Adrenal gland (tissue), 12 donors: ENCODE data around the gene PLK4. TPM values are rescaled to one million over a fixed set of nuclear protein-coding genes. Genes with fewer than 3 reads are reported as not detected.
"Not testable (repeated sequence)": the region's sequence is repeated elsewhere in the genome, so short reads cannot be mapped to it uniquely, and the experiment has no call there.

Experiments used
- DNase-seq, 7 donors: peaks; one replicate each; pipeline ENCODE4 v3.0.0-alpha.2; 2019 to 2020
- H3K27ac ChIP-seq, 5 donors: fragments of 200-600 bp; sonication (generic) in 4 of 5; 1 replicate in 3 of 5; 2 replicates in 2 of 5; pipeline versions ENCODE4 v1.5.1 to v1.8.0; 2016 to 2020; ENCODE audit warnings: mild to moderate bottlenecking in 1 of 5
- H3K27me3 ChIP-seq: fragments of 200-600 bp; 2 replicates; pipeline ENCODE4 v1.8.0; 2021
- H3K36me3 ChIP-seq, 2 donors: fragments of 200-600 bp; replicated peaks in 1 of 2; 1 replicate in 1 of 2; 2 replicates in 1 of 2; pipeline versions ENCODE4 v1.5.1 to v1.8.0; 2018 to 2022
- H3K4me1 ChIP-seq, 2 donors: fragments of 200-600 bp; replicated peaks in 1 of 2; 1 replicate in 1 of 2; 2 replicates in 1 of 2; pipeline versions ENCODE4 v1.5.1 to v1.8.0; 2018 to 2021
- H3K4me3 ChIP-seq, 4 donors: fragments of 200-600 bp; sonication (generic) in 3 of 4; one replicate each; pipeline ENCODE4 v1.5.1; 2016 to 2018
- H3K9me3 ChIP-seq, 3 donors: fragments of 200-600 bp; sonication (generic) in 1 of 3; replicated peaks in 1 of 3; 1 replicate in 2 of 3; 2 replicates in 1 of 3; pipeline versions ENCODE4 v1.5.1 to v1.8.0; 2016 to 2021
- POLR2A ChIP-seq, 2 donors: fragments of 450-650 bp; IDR thresholded peaks; one replicate each; pipeline ENCODE4 v1.6.1; 2017; ENCODE audit warnings: antibody characterized with exemption in 2 of 2, mild to moderate bottlenecking in 2 of 2, moderate library complexity in 1 of 2
- WGBS, 4 donors: extraction: QIAGEN DNeasy Blood & Tissue Kit in 2 of 4; methylation state at CpG; one replicate each; pipeline versions ENCODE4 v1.1.5 to v1.1.7; 2013 to 2017; 5-methylcytosine and 5-hydroxymethylcytosine counted together
- intact Hi-C, 2 donors: fragments of 100-400 bp; cut with DNase I; formaldehyde crosslinking; loops; one replicate each; pipeline versions ENCODE4 v1.14.1 to v1.15.0; 2022 to 2023
- polyA plus RNA-seq, 3 donors: library from polyadenylated mRNA; stranded (reverse); fragments of 200-250 nt in 2 of 3; fragments of 350-450 nt in 1 of 3; fragmentation: Illumina TruSeq in 1 of 3; extraction: RNeasy Lipid Tissue Mini Kit (QIAGEN cat#74804) in 1 of 3; gene quantifications; one replicate each; pipeline ENCODE4 v1.2.3, GENCODE V29; 2013 to 2014
- total RNA-seq, 9 donors: library from RNA; depleted of rRNA in 4 of 9; stranded (reverse); fragments of >200 nt in 4 of 9; fragments of 120-200 nt in 1 of 9; fragmentation: NEBNext Ultra II Directional in 1 of 9; extraction: Animal tissue kit (Norgen Biotek cat#: 25700) in 1 of 9; gene quantifications; one replicate each; pipeline versions ENCODE4 v1.1.0 to v1.2.4, GENCODE V29; 2013 to 2023
- TF ChIP-seq, protein P1 (sequence below), 6 experiments: fragments of 450-650 bp in 4 of 6; fragments of 200-600 bp in 2 of 6; sonication (generic) in 1 of 6; IDR thresholded peaks; 1 replicate in 5 of 6; 2 replicates in 1 of 6; pipeline versions ENCODE4 v1.5.1 to v1.8.0; 2016 to 2021; ENCODE audit warnings: antibody characterized with exemption in 6 of 6, mild to moderate bottlenecking in 2 of 6, moderate library complexity in 1 of 6
- donor health status: healthy with polysubstance abuse.
- donor health status: Bipolar disorder and iron deficiency.
- donor health status: DM: yes; HTN: yes; CAD: no.
- donor health status: DM: no; HTN: no; CAD: no.
- donor health status: DM: no; HTN: no; CAD: no.
- donor health status: DM: yes; HTN: yes; CAD: no.

PLK4 gene
- total and polyA plus RNA-seq, 12 donors: 0.64 to 12.9 (median 2.2) TPM

DNA sequence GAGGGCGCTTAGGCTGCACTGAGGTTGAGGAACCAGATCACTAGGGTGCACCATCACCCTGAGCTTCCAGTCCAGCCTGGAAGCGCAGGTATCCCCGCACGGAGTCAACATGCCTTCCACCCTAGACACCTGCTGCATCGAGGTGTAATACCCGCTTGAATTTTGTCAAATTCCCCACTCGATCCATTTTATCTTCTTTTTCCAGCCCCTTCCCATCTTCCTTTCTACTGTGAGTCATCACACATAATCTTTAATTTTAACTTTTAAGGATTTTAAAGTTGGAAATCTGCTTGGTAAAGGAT lies 821 bp downstream of the PLK4 start:
- Histone ChIP-seq H3K27ac (no peak overlapping the region), H3K27me3 (no peaks in the 10 kb centered on the region), H3K4me1 (peaks cover 0 to 14% of the 10 kb centered on the region in 2 donors), H3K36me3 (no peaks in the 10 kb centered on the region), H3K9me3 (no peaks in the 10 kb centered on the region), H3K4me3 (peak overlapping the region in 2 of 4 donors; percentile 75 to 79)
- WGBS, 4 donors: 2 to 3% (median 3%) methylated on average over 6 to 7 of the region's 7 CpGs
- no peak for DNase-seq
- intact Hi-C loops: no loop called here
- TF ChIP-seq POLR2A (IDR thresholded peaks at IDR 0.05): no peak
- TF ChIP-seq, protein P1, sequence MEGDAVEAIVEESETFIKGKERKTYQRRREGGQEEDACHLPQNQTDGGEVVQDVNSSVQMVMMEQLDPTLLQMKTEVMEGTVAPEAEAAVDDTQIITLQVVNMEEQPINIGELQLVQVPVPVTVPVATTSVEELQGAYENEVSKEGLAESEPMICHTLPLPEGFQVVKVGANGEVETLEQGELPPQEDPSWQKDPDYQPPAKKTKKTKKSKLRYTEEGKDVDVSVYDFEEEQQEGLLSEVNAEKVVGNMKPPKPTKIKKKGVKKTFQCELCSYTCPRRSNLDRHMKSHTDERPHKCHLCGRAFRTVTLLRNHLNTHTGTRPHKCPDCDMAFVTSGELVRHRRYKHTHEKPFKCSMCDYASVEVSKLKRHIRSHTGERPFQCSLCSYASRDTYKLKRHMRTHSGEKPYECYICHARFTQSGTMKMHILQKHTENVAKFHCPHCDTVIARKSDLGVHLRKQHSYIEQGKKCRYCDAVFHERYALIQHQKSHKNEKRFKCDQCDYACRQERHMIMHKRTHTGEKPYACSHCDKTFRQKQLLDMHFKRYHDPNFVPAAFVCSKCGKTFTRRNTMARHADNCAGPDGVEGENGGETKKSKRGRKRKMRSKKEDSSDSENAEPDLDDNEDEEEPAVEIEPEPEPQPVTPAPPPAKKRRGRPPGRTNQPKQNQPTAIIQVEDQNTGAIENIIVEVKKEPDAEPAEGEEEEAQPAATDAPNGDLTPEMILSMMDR (IDR thresholded peaks at IDR 0.05): no peak

DNA sequence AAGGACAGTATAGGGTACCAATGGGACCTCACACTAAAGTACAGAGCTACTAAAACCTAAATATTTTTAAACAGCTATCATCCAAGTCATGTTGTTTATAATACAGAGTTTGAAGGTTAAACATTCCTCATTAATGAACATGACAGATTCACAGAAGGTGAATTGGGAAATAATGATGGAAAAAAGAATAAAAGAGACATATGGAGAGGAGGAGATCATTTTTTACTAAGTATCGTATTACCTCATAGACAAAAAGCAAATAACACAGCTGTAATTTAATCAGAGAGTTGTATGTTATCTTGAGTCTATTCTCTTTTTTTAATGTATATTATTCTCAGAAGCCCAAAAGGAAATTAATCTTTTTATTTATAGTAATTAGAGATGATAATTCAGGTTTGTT lies 7.9 kb downstream of the PLK4 start:
- Histone ChIP-seq H3K4me3 (no peak overlapping the region), H3K4me1 (no peaks in the 10 kb centered on the region), H3K27ac (no peak overlapping the region), H3K9me3 (no peaks in the 10 kb centered on the region), H3K27me3 (no peaks in the 10 kb centered on the region), H3K36me3 (no peaks in the 10 kb centered on the region)
- TF ChIP-seq POLR2A (IDR thresholded peaks at IDR 0.05): no peak
- WGBS, 4 donors: 89 to 98% (median 96%) methylated on average over 1 of the region's 1 CpG
- DNase-seq: no peak
- intact Hi-C loops: no loop called here

DNA sequence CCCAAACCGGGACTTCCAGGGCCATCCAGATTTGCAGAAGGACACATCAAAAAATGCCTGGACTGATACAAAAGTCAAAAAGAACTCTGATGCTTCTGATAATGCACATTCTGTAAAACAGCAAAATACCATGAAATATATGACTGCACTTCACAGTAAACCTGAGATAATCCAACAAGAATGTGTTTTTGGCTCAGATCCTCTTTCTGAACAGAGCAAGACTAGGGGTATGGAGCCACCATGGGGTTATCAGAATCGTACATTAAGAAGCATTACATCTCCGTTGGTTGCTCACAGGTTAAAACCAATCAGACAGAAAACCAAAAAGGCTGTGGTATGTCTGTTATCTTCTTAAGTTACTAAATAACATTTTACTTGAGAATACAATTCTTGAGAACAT lies 9.2 kb downstream of the PLK4 start:
- no peak overlapping the region for H3K4me3 ChIP-seq
- peaks cover under 1 to 2% of the 10 kb centered on the region in 2 donors for H3K4me1 ChIP-seq
- DNase-seq: no peak
- WGBS, 4 donors: 67 to 77% (median 70%) methylated on average over 3 of the region's 3 CpGs
- no peak overlapping the region for H3K27ac ChIP-seq
- no peaks in the 10 kb centered on the region for H3K36me3 ChIP-seq
- TF ChIP-seq, protein P1 (IDR thresholded peaks at IDR 0.05): no peak
- no peak for TF ChIP-seq POLR2A (IDR thresholded peaks at IDR 0.05)
- H3K27me3 ChIP-seq: no peaks in the 10 kb centered on the region
- intact Hi-C loops: no loop called here
- no peaks in the 10 kb centered on the region for H3K9me3 ChIP-seq

DNA sequence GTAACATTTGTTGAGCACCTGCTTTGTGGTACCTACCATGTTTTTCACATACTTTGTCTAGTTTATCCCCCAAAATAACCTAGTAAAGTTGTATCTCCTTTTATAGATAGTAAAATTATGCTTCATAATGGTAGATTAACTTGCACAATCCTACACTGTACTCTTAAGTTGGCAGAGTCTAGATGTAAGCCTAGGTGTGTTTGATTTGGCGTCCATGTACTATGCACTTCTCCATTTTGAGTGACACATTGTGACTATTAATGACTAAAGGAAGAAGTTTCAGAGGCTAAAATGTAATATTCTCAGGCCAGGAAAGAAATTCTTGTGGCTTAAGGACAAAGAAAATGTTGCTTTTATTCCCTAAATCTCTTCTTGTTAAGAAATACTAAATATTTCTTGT lies 15.4 kb downstream of the PLK4 start:
- 92 to 100% (median 98%) methylated on average over 1 of the region's 1 CpG for WGBS, 4 donors
- intact Hi-C loops: no loop called here
- TF ChIP-seq POLR2A (IDR thresholded peaks at IDR 0.05): no peak
- TF ChIP-seq, protein P1 (IDR thresholded peaks at IDR 0.05): no peak
- H3K27me3 ChIP-seq: no peaks in the 10 kb centered on the region
- no peaks in the 10 kb centered on the region for H3K36me3 ChIP-seq
- no peak overlapping the region for H3K27ac ChIP-seq
- no peak for DNase-seq
- no peak overlapping the region for H3K4me3 ChIP-seq
- no peaks in the 10 kb centered on the region for H3K9me3 ChIP-seq
- peaks cover 5% of the 10 kb centered on the region in 2 donors for H3K4me1 ChIP-seq

DNA sequence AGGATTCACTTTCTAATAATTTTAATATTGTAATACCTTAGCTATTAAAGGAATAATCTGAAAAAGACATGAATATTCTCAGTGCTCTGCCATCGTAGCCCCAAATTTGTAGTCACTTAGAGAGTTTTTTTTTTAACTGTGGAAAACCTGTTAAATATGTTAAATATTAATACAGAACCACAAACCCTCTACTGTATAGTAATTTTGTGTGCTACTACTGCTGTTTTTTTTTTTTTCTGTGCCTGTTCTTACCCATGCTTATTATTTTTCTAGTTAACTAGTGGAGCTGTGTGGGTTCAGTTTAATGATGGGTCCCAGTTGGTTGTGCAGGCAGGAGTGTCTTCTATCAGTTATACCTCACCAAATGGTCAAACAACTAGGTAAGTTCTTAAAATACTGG lies 15.8 kb downstream of the PLK4 start:
- H3K4me3 ChIP-seq: no peak overlapping the region
- peaks cover 5% of the 10 kb centered on the region in 2 donors for H3K4me1 ChIP-seq
- no peaks in the 10 kb centered on the region for H3K36me3 ChIP-seq
- no peak for DNase-seq
- H3K9me3 ChIP-seq: no peaks in the 10 kb centered on the region
- H3K27ac ChIP-seq: no peak overlapping the region
- intact Hi-C loops: no loop called here
- 95 to 100% (median 98%) methylated on average over 1 of the region's 1 CpG for whole genome bisulfite sequencing, 4 donors
- H3K27me3 ChIP-seq: no peaks in the 10 kb centered on the region
- no peak for TF ChIP-seq POLR2A (IDR thresholded peaks at IDR 0.05)
- TF ChIP-seq, protein P1 (IDR thresholded peaks at IDR 0.05): no peak

DNA sequence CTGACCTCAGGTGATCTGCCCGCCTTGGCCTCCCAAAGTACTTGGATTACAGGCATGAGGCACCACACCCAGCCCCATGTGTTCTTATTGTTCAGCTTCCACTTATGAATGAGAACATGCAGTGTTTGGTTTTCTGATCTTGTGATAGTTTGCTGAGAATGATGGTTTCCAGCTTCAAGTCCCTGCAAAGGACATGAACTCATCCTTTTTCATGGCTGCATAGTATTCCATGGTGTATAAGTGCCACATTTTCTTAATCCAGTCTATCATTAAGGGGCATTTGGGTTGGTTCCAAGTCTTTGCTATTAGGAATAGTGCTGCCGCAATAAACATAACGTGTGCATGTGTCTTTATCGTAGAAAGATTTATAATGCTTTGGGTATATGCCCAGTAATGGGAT lies 19.0 kb downstream of the PLK4 start:
- DNase-seq, H3K4me1 ChIP-seq, H3K9me3 ChIP-seq, H3K4me3 ChIP-seq, H3K27ac ChIP-seq, H3K27me3 ChIP-seq, H3K36me3 ChIP-seq, intact Hi-C loops: not testable (repeated sequence)
- WGBS, 4 donors: 93 to 97% (median 97%) methylated on average over 4 of the region's 4 CpGs
